Pancreas (tissue), 10 donors: ENCODE measurements around the gene BDKRB1. TPM values are rescaled to one million over a fixed set of nuclear protein-coding genes. Genes with fewer than 3 reads are reported as not detected.

ENCODE experiments used
- ATAC-seq, 4 donors: fragments of 200-7000 bp; cut with Tn5 transposase; one replicate each; pipeline versions ENCODE4 v1.8.0 to v1.9.1; 2020; ENCODE audit warnings: mild to moderate bottlenecking in 4 of 4, moderate library complexity in 4 of 4
- DNase-seq, 6 donors: peaks; one replicate each; pipeline ENCODE4 v3.0.0-alpha.2; 2020
- FAIRE-seq: peaks from 2 replicates; lab custom pipeline; 2012; peaks lifted over from hg19 to GRCh38; lab: Jason Lieb, UNC
- H3K27ac ChIP-seq, 4 donors: fragments of 200-600 bp; sonication (generic); 1 replicate in 3 of 4; 2 replicates in 1 of 4; pipeline versions ENCODE4 v1.5.0 to v1.8.0; 2020
- H3K27me3 ChIP-seq, 4 donors: fragments of 200-600 bp; one replicate each; pipeline ENCODE4 v1.8.0; 2021
- H3K36me3 ChIP-seq, 3 donors: fragments of 200-600 bp; sonication (generic) in 1 of 3; one replicate each; pipeline versions ENCODE4 v1.5.0 to v1.8.0; 2020 to 2021
- H3K4me1 ChIP-seq, 3 donors: fragments of 200-600 bp; one replicate each; pipeline ENCODE4 v1.8.0; 2021
- H3K4me3 ChIP-seq, 4 donors: fragments of 200-600 bp; sonication (generic) in 2 of 4; one replicate each; pipeline versions ENCODE4 v1.5.0 to v1.8.0; 2020 to 2021
- H3K9me3 ChIP-seq, 4 donors: fragments of 200-600 bp; one replicate each; pipeline ENCODE4 v1.8.0; 2021
- WGBS, 2 donors: extraction: QIAGEN DNeasy Blood & Tissue Kit; methylation state at CpG; one replicate each; pipeline ENCODE4 v1.1.7; 2013; 5-methylcytosine and 5-hydroxymethylcytosine counted together
- intact Hi-C, 3 donors: fragments of 100-400 bp; cut with DNase I; formaldehyde crosslinking; loops; one replicate each; pipeline versions ENCODE4 v1.11.1 to v1.14.2; 2022
- polyA plus RNA-seq, 2 donors: library from polyadenylated mRNA; stranded (reverse); fragments of 200-250 nt; gene quantifications; one replicate each; pipeline ENCODE4 v1.2.3, GENCODE V29; 2013
- total RNA-seq, 6 donors: library from RNA; stranded (reverse); fragmentation: NEBNext Ultra II Directional in 4 of 6; extraction: Animal tissue kit (Norgen Biotek cat#: 25700) in 4 of 6; gene quantifications; one replicate each; pipeline versions ENCODE4 v1.2.1 to v1.2.4, GENCODE V29; 2021 to 2023
- TF ChIP-seq, protein P1 (sequence below), 4 donors: fragments of 200-600 bp; sonication (generic) in 3 of 4; IDR thresholded peaks; one replicate each; pipeline versions ENCODE4 v1.5.0 to v1.8.0; 2021; ENCODE audit warnings: antibody characterized with exemption in 4 of 4
- donor health status: healthy with polysubstance abuse.
- donor health status: DM: no; HTN: no; CAD: no; lungs with moderate emphysema.
- donor health status: DM: no; HTN: no; CAD: no.
- donor health status: control.
- donor health status: control.
- donor health status: Bipolar disorder and iron deficiency.
- donor health status: DM: yes; HTN: yes; CAD: no.
- donor health status: DM: no; HTN: no; CAD: no.
- donor health status: DM: no; HTN: no; CAD: no.
- donor health status: DM: yes; HTN: yes; CAD: no.

The BDKRB1 gene
- total and polyA plus RNA-seq, 8 donors = 0.12 to 4.5 (median 0.72) TPM

DNA sequence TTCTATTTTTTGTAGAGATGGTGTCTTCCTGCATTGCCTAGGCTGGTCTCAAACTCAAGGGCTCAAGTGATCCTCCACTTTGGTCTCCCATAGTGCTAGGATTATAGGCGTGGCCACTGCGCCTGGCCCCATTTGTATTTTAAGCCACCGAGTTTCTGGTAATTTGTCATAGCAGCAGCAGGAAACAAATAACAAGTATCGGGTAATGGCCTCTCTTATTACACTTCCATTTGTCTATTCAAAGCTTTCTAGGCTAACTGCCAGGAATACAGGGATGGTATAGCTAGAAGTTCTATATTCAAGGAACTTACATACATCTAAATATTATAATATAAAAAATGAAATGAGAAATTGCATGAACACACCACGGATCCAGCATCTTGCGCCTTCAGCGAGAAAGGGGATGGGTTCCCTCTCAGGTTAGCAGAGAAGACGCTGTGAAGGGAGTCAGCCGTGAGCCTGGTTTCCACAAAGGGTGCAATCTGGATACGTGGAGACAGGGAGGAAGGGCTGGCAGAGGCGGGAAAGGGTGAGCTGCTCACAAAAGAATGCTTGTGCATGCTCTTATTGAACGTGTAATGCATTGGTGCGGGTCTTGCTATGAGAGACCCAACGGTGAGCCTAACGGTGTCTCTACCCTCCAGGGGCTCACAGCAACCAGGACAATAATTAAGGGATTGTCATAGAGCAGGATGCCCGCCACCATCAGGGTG is 9.5 kb downstream of the BDKRB1 start:
- H3K27ac ChIP-seq = peak overlapping the region; percentile 59 to 81 (median 74)
- peaks cover 25 to 27% (median 26%) of the 10 kb centered on the region in 3 donors for H3K4me1 ChIP-seq
- no peaks in the 10 kb centered on the region for H3K27me3 ChIP-seq
- H3K36me3 ChIP-seq = no peaks in the 10 kb centered on the region
- intact Hi-C loops = no loop called here
- TF ChIP-seq, protein P1, sequence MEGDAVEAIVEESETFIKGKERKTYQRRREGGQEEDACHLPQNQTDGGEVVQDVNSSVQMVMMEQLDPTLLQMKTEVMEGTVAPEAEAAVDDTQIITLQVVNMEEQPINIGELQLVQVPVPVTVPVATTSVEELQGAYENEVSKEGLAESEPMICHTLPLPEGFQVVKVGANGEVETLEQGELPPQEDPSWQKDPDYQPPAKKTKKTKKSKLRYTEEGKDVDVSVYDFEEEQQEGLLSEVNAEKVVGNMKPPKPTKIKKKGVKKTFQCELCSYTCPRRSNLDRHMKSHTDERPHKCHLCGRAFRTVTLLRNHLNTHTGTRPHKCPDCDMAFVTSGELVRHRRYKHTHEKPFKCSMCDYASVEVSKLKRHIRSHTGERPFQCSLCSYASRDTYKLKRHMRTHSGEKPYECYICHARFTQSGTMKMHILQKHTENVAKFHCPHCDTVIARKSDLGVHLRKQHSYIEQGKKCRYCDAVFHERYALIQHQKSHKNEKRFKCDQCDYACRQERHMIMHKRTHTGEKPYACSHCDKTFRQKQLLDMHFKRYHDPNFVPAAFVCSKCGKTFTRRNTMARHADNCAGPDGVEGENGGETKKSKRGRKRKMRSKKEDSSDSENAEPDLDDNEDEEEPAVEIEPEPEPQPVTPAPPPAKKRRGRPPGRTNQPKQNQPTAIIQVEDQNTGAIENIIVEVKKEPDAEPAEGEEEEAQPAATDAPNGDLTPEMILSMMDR (IDR thresholded peaks at IDR 0.05) = no peak
- FAIRE-seq (no peak), ATAC-seq (no peak), DNase-seq (peak in 2 of 6 donors; percentile 11 to 26)
- H3K9me3 ChIP-seq = no peaks in the 10 kb centered on the region
- H3K4me3 ChIP-seq = peak overlapping the region in 2 of 4 donors; percentile 39 to 41
- 37 to 58% methylated on average over 16 of the region's 16 CpGs for WGBS, 2 donors

DNA sequence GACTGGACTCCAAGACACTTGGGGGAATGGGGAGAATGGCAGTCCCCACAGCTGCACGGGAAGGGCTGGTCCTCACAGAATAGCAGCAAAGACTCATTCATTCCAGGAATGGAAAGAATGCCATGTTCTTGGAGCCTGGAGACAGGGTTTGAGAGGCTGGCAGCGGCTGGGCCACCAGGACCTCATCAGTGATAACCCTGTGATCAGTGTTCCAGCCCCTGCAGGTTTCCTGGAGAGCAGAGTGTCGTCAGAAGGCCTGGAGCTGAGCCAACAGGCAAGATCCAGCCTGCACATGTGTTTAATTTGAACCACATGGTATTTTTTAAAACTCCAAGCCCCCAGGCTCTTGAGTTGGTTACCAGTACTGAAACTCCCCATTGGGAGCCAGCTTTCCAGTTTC is 11.3 kb downstream of the BDKRB1 start:
- 9 to 17% methylated on average over 3 of the region's 3 CpGs for WGBS, 2 donors
- Histone ChIP-seq H3K4me3 (peak overlapping the region in 3 of 4 donors; percentile 5 to 41 (median 39)), H3K9me3 (no peaks in the 10 kb centered on the region), H3K4me1 (peaks cover 10 to 19% (median 14%) of the 10 kb centered on the region in 3 donors), H3K27ac (peak overlapping the region; percentile 59 to 81 (median 74)), H3K36me3 (no peaks in the 10 kb centered on the region), H3K27me3 (no peaks in the 10 kb centered on the region)
- TF ChIP-seq, protein P1 (IDR thresholded peaks at IDR 0.05) = no peak
- intact Hi-C loops = no loop called here
- FAIRE-seq = no peak
- ATAC-seq = peak; percentile 22 to 53 (median 46)
- DNase-seq = peak in 5 of 6 donors; percentile 28 to 78 (median 74)

DNA sequence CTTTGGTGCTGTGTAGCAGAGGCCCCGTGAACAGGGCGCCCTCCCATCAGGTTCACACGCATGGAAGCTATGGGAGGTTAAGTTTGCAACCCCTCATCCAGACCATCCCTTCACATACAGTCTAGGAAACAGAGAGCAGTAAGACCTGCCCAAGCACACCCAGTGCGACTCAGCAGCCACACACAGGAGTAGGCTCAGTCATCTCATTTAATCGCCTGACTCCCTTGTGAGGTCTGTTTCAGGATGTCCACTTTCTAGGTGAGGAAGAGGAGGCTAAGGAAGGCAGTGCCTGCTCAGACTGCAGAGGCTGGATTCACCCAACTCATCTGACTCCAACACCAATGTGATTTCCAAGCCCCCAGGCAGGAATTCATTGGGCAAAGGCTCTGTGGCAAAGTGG is 11.9 kb downstream of the BDKRB1 start:
- no peak for FAIRE-seq
- Histone ChIP-seq H3K27me3 (no peaks in the 10 kb centered on the region), H3K36me3 (no peaks in the 10 kb centered on the region), H3K4me1 (peaks cover 8 to 19% (median 14%) of the 10 kb centered on the region in 3 donors), H3K27ac (peak overlapping the region; percentile 59 to 81 (median 74)), H3K4me3 (peak overlapping the region in 3 of 4 donors; percentile 5 to 41 (median 39)), H3K9me3 (no peaks in the 10 kb centered on the region)
- peak; percentile 8 to 17 (median 12) for ATAC-seq
- TF ChIP-seq, protein P1 (IDR thresholded peaks at IDR 0.05) = no peak
- peak in 1 of 6 donors; percentile 12 for DNase-seq
- 30 to 57% methylated on average over 5 of the region's 5 CpGs for WGBS, 2 donors
- intact Hi-C loops = no loop called here

DNA sequence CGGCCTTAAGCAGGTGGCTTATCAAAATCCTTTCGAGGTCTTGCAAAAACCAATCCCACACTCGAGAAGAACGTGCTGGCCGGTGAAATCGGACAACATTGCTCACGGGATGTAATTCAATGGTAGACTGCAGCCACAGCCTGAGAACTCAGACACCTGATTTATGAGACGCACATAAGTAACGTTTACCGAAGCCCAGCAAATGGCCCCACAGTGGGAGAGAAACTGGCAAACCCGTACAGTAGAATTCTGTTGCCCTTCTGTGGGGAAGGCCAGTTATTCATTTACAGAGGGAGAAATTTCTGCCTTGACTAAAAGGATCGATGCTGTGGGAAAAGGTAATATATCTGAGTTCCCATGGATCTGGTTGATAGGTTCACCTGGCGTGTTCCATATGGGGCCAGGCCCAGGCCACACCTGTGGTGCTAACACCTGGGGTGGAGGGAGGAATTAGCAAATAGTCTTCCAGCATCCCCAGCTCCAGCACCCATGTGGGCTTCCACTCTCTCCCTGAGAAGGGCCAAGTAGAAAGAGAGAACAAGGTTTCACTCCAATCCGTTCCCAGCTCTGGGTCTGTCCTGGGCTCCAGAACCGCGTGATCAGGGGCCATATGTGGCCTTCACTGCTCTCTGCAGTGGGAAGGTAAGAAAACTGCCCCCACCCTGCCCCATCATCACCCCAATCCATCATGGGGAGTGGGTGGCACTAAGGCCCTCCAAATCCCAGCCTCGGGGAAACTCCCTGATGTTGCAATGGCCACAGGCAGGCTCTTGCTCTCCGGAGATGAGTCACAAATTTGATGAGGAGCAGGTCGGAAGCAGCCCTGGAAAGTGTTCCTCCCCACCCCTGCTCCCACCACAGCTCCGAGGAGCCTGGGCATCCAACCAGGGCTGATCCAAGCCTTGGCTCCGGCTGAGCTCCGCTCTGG is 12.7 kb downstream of the BDKRB1 start:
- no peak for FAIRE-seq
- Histone ChIP-seq H3K9me3 (no peaks in the 10 kb centered on the region), H3K27me3 (no peaks in the 10 kb centered on the region), H3K36me3 (no peaks in the 10 kb centered on the region), H3K27ac (peak overlapping the region; percentile 59 to 81 (median 74)), H3K4me1 (peaks cover 7 to 19% (median 18%) of the 10 kb centered on the region in 3 donors), H3K4me3 (peak overlapping the region in 3 of 4 donors; percentile 5 to 41 (median 39))
- WGBS, 2 donors = 25 to 31% methylated on average over 22 of the region's 22 CpGs
- ATAC-seq = peak; percentile 68 to 80 (median 72)
- peak in 4 of 6 donors; percentile 53 to 73 (median 65) for DNase-seq
- intact Hi-C loops = no loop called here
- TF ChIP-seq, protein P1 (IDR thresholded peaks at IDR 0.05) = no peak
